Measurements from ENCODE around the gene RFT1. TPM values are rescaled to one million over a fixed set of nuclear protein-coding genes. Genes with fewer than 3 reads are reported as not detected.

Gene RFT1
- total RNA-seq, 1 experiment from 2014 or later: 35.7 TPM

- BruUV-seq (replicated peaks): no TSS peak
- POLR2A ChIA-PET: no interaction called here
- H3K27me3 ChIP-seq (replicated peaks; ENCODE audit: control insufficient read depth, insufficient read depth, low read length): no peaks in the 10 kb centered on the region
- no peaks in the 10 kb centered on the region for H3K36me3 ChIP-seq (ENCODE audit: control insufficient read depth, insufficient read depth, low read length)
- peaks cover 21% of the 10 kb centered on the region for H3K4me1 Mint-ChIP-seq (ENCODE audit: low read depth, unreplicated experiment)
- H3K27ac Mint-ChIP-seq (ENCODE audit: unreplicated experiment): no peak overlapping the region
- H3K9me3 ChIP-seq: no peaks in the 10 kb centered on the region
- H3K4me3 Mint-ChIP-seq (ENCODE audit: unreplicated experiment): no peak overlapping the region
- CTCF ChIA-PET: interaction anchor here (0.6 to 0.8 kb wide), 2 partner anchors 8 to 40 kb away, joined by 3 read pairs; no protein-coding TSS in a partner anchor
- no peaks in the 10 kb centered on the region for H3K27me3 Mint-ChIP-seq (ENCODE audit: insufficient read depth, unreplicated experiment)
- peaks cover 2% of the 10 kb centered on the region for H3K36me3 Mint-ChIP-seq (ENCODE audit: insufficient read depth, unreplicated experiment)
- intact Hi-C loops (cut with micrococcal nuclease; ENCODE audit: unreplicated experiment): loop anchor here (5.0 kb wide), 2 partner anchors 41 to 111 kb away; no protein-coding TSS in a partner anchor
- H3K4me1 ChIP-seq: peaks cover 24% of the 10 kb centered on the region
- H3K9me3 Mint-ChIP-seq (ENCODE audit: unreplicated experiment): no peaks in the 10 kb centered on the region
- H3K4me3 ChIP-seq (ENCODE audit: low read depth, low read length): no peak overlapping the region
- no peak for DNase-seq
- TF ChIP-seq CTCF (IDR thresholded peaks at IDR 0.05; ENCODE audit: insufficient read depth in 1 of 2, low read depth in 1 of 2, low read length in 1 of 2, severe bottlenecking in 1 of 2, unreplicated experiment in 1 of 2): no peak
Measured at GRCh38 chr3:53156368-53156834, 26.2 kb upstream of the RFT1 start.

GRCh38 chr3:53155760-53156159 is 25.5 kb upstream of the RFT1 start:
- intact Hi-C loops (cut with micrococcal nuclease; ENCODE audit: unreplicated experiment): loop anchor here (5.0 kb wide), 2 partner anchors 42 to 112 kb away; no protein-coding TSS in a partner anchor
- Mint-ChIP-seq H3K36me3 (ENCODE audit: insufficient read depth, unreplicated experiment) (no peaks in the 10 kb centered on the region), H3K9me3 (ENCODE audit: unreplicated experiment) (no peaks in the 10 kb centered on the region), H3K27ac (ENCODE audit: unreplicated experiment) (no peak overlapping the region), H3K4me3 (ENCODE audit: unreplicated experiment) (no peak overlapping the region), H3K27me3 (ENCODE audit: insufficient read depth, unreplicated experiment) (no peaks in the 10 kb centered on the region), H3K4me1 (ENCODE audit: low read depth, unreplicated experiment) (peaks cover 22% of the 10 kb centered on the region)
- no peak for DNase-seq
- CTCF ChIA-PET: interaction anchor here (0.6 kb wide), 1 partner anchor 39 kb away, joined by 3 read pairs; no protein-coding TSS in a partner anchor
- peaks cover 24% of the 10 kb centered on the region for H3K4me1 ChIP-seq
- TF ChIP-seq CTCF (IDR thresholded peaks at IDR 0.05; ENCODE audit: insufficient read depth in 1 of 2, low read depth in 1 of 2, low read length in 1 of 2, severe bottlenecking in 1 of 2, unreplicated experiment in 1 of 2): no peak
- no peaks in the 10 kb centered on the region for H3K9me3 ChIP-seq
- no peaks in the 10 kb centered on the region for H3K27me3 ChIP-seq (replicated peaks; ENCODE audit: control insufficient read depth, insufficient read depth, low read length)
- no TSS peak for BruUV-seq (replicated peaks)
- no peaks in the 10 kb centered on the region for H3K36me3 ChIP-seq (ENCODE audit: control insufficient read depth, insufficient read depth, low read length)
- no peak overlapping the region for H3K4me3 ChIP-seq (ENCODE audit: low read depth, low read length)
- POLR2A ChIA-PET: interaction anchor here (0.6 kb wide), 1 partner anchor 322 kb away, joined by 10 read pairs; no protein-coding TSS in a partner anchor

- Mint-ChIP-seq H3K4me1 (ENCODE audit: low read depth, unreplicated experiment) (peaks cover 25% of the 10 kb centered on the region), H3K36me3 (ENCODE audit: insufficient read depth, unreplicated experiment) (no peaks in the 10 kb centered on the region), H3K4me3 (ENCODE audit: unreplicated experiment) (no peak overlapping the region), H3K27me3 (ENCODE audit: insufficient read depth, unreplicated experiment) (no peaks in the 10 kb centered on the region), H3K27ac (ENCODE audit: unreplicated experiment) (no peak overlapping the region), H3K9me3 (ENCODE audit: unreplicated experiment) (no peaks in the 10 kb centered on the region)
- ChIA-PET POLR2A (interaction anchor here (0.6 kb wide), 1 partner anchor 323 kb away, joined by 10 read pairs; no protein-coding TSS in a partner anchor), CTCF (no interaction called here)
- Histone ChIP-seq H3K4me3 (ENCODE audit: low read depth, low read length) (no peak overlapping the region), H3K36me3 (ENCODE audit: control insufficient read depth, insufficient read depth, low read length) (no peaks in the 10 kb centered on the region), H3K4me1 (peaks cover 19% of the 10 kb centered on the region), H3K27me3 (replicated peaks; ENCODE audit: control insufficient read depth, insufficient read depth, low read length) (no peaks in the 10 kb centered on the region), H3K9me3 (no peaks in the 10 kb centered on the region)
- no TSS peak for BruUV-seq (replicated peaks)
- DNase-seq: no peak
- intact Hi-C loops (cut with micrococcal nuclease; ENCODE audit: unreplicated experiment): loop anchor here (5.0 kb wide), 2 partner anchors 42 to 112 kb away; no protein-coding TSS in a partner anchor
- no peak for TF ChIP-seq CTCF (IDR thresholded peaks at IDR 0.05; ENCODE audit: insufficient read depth in 1 of 2, low read depth in 1 of 2, low read length in 1 of 2, severe bottlenecking in 1 of 2, unreplicated experiment in 1 of 2)
Measured at GRCh38 chr3:53154881-53155285, 24.6 kb upstream of the RFT1 start.

Data from Caco-2 (cell line).